ENCODE measurements around the gene C14orf132. TPM values are rescaled to one million over a fixed set of nuclear protein-coding genes. Genes with fewer than 3 reads are reported as not detected.

Gene C14orf132
- total RNA-seq, 3 donors from 2014 or later = 6.6 to 13.3 (median 10.8) TPM

- DNase-seq (ENCODE audit: low spot score in 2 of 2) = no peak
- peaks cover 0 to 6% of the 10 kb centered on the region in 2 donors for H3K4me1 ChIP-seq
- H3K27ac ChIP-seq = peak overlapping the region; percentile 68 to 86
Observed at GRCh38 chr14:96038558-96038919, 623 bp upstream of the C14orf132 start.

GRCh38 chr14:96039633-96040311 is 610 bp downstream of the C14orf132 start:
- Histone ChIP-seq H3K36me3 (no peaks in the 10 kb centered on the region), H3K4me1 (peaks cover 0 to 6% of the 10 kb centered on the region in 2 donors), H3K27ac (peak overlapping the region; percentile 68 to 86), H3K9me3 (no peaks in the 10 kb centered on the region), H3K4me3 (peak overlapping the region; percentile 79 to 98 (median 82)), H3K27me3 (no peaks in the 10 kb centered on the region)
- TF ChIP-seq POLR2A (IDR thresholded peaks at IDR 0.05) (no peak), POLR2AphosphoS5 (IDR thresholded peaks at IDR 0.05) (no peak), CTCF (IDR thresholded peaks at IDR 0.05) (no peak)
- DNase-seq (ENCODE audit: low spot score in 2 of 2) = no peak
- intact Hi-C loops (cut with DNase I; ENCODE audit: low total_unique reads) = no loop called here

More at GRCh38 chr14:96038558-96038919, 623 bp upstream of the C14orf132 start:
- TF ChIP-seq POLR2AphosphoS5 (IDR thresholded peaks at IDR 0.05) = no peak
- TF ChIP-seq CTCF (IDR thresholded peaks at IDR 0.05) = no peak
- no peak for TF ChIP-seq POLR2A (IDR thresholded peaks at IDR 0.05)
- H3K27me3 ChIP-seq = no peaks in the 10 kb centered on the region
- no peaks in the 10 kb centered on the region for H3K36me3 ChIP-seq
- intact Hi-C loops (cut with DNase I; ENCODE audit: low total_unique reads) = no loop called here
- H3K9me3 ChIP-seq = no peaks in the 10 kb centered on the region
- peak overlapping the region; percentile 79 to 98 (median 82) for H3K4me3 ChIP-seq

- no peak for TF ChIP-seq POLR2A (IDR thresholded peaks at IDR 0.05)
- Histone ChIP-seq H3K36me3 (no peaks in the 10 kb centered on the region), H3K4me1 (peaks cover 0 to 6% of the 10 kb centered on the region in 2 donors), H3K9me3 (no peaks in the 10 kb centered on the region), H3K4me3 (peak overlapping the region; percentile 79 to 98 (median 82)), H3K27ac (no peak overlapping the region), H3K27me3 (no peaks in the 10 kb centered on the region)
- DNase-seq (ENCODE audit: low spot score in 2 of 2) = no peak
- intact Hi-C loops (cut with DNase I; ENCODE audit: low total_unique reads) = no loop called here
Observed at GRCh38 chr14:96040828-96041371, 1.7 kb downstream of the C14orf132 start.

- no peaks in the 10 kb centered on the region for H3K27me3 ChIP-seq
- no peak overlapping the region for H3K4me3 ChIP-seq
- intact Hi-C loops (cut with DNase I; ENCODE audit: low total_unique reads) = no loop called here
- no peaks in the 10 kb centered on the region for H3K36me3 ChIP-seq
- TF ChIP-seq POLR2AphosphoS5 (IDR thresholded peaks at IDR 0.05) = no peak
- no peak for TF ChIP-seq POLR2A (IDR thresholded peaks at IDR 0.05)
- TF ChIP-seq CTCF (IDR thresholded peaks at IDR 0.05) = no peak
- H3K9me3 ChIP-seq = no peaks in the 10 kb centered on the region
- DNase-seq (ENCODE audit: low spot score in 2 of 2) = no peak
- H3K4me1 ChIP-seq = peaks cover 0 to 6% of the 10 kb centered on the region in 2 donors
- no peak overlapping the region for H3K27ac ChIP-seq
Observed at GRCh38 chr14:96042248-96042930, 3.2 kb downstream of the C14orf132 start.

GRCh38 chr14:96046630-96047029 is 7.5 kb downstream of the C14orf132 start:
- H3K9me3 ChIP-seq = no peaks in the 10 kb centered on the region
- no peak overlapping the region for H3K4me3 ChIP-seq
- intact Hi-C loops (cut with DNase I; ENCODE audit: low total_unique reads) = no loop called here
- DNase-seq (ENCODE audit: low spot score in 2 of 2) = no peak
- no peaks in the 10 kb centered on the region for H3K36me3 ChIP-seq
- no peak overlapping the region for H3K27ac ChIP-seq
- no peaks in the 10 kb centered on the region for H3K4me1 ChIP-seq
- no peaks in the 10 kb centered on the region for H3K27me3 ChIP-seq
- TF ChIP-seq POLR2AphosphoS5 (IDR thresholded peaks at IDR 0.05) (no peak), POLR2A (IDR thresholded peaks at IDR 0.05) (no peak), CTCF (IDR thresholded peaks at IDR 0.05) (no peak)
